ENCODE measurements around the gene CXCR3.
"Not testable (repeated sequence)": the region's sequence is repeated elsewhere in the genome, so short reads cannot be mapped to it uniquely, and the experiment has no call there.

Gene CXCR3

GRCh38 chrX:71636438-71637252, 18.3 kb upstream of the CXCR3 start:
- DNase-seq: no peak

GRCh38 chrX:71634366-71634765, 16.1 kb upstream of the CXCR3 start:
- no peak for DNase-seq

- no peak for DNase-seq
These were observed 14.8 kb upstream of the CXCR3 start for GRCh38 chrX:71632923-71633657.

- no peak for DNase-seq
These were observed 11.2 kb upstream of the CXCR3 start for GRCh38 chrX:71629467-71629866.

GRCh38 chrX:71627588-71628404, 9.5 kb upstream of the CXCR3 start:
- no peak for DNase-seq

GRCh38 chrX:71626576-71626975, 8.3 kb upstream of the CXCR3 start:
- DNase-seq: no peak

- DNase-seq: no peak
These were observed 7.2 kb upstream of the CXCR3 start for GRCh38 chrX:71625471-71625870.

GRCh38 chrX:71623714-71624113, 5.4 kb upstream of the CXCR3 start:
- DNase-seq: no peak

- no peak for DNase-seq
These were observed 4.5 kb upstream of the CXCR3 start for GRCh38 chrX:71622576-71623450.

- no peak for DNase-seq
These were observed 3.8 kb upstream of the CXCR3 start for GRCh38 chrX:71622032-71622575.

GRCh38 chrX:71621603-71622002, 3.3 kb upstream of the CXCR3 start:
- DNase-seq: no peak

GRCh38 chrX:71619986-71620385, 1.7 kb upstream of the CXCR3 start:
- no peak for DNase-seq

- DNase-seq: no peak
These were observed 882 bp upstream of the CXCR3 start for GRCh38 chrX:71619193-71619592.

GRCh38 chrX:71618787-71619186, 476 bp upstream of the CXCR3 start:
- no peak for DNase-seq

GRCh38 chrX:71617742-71618141, 569 bp downstream of the CXCR3 start:
- no peak for DNase-seq

GRCh38 chrX:71616672-71617529, 1.4 kb downstream of the CXCR3 start:
- no peak for DNase-seq

GRCh38 chrX:71615954-71616353, 2.4 kb downstream of the CXCR3 start:
- no peak for DNase-seq

- no peak for DNase-seq
These were observed 3.3 kb downstream of the CXCR3 start for GRCh38 chrX:71615056-71615455.

- no peak for DNase-seq
These were observed 6.1 kb downstream of the CXCR3 start for GRCh38 chrX:71612256-71612655.

GRCh38 chrX:71611736-71612135, 6.6 kb downstream of the CXCR3 start:
- DNase-seq: not testable (repeated sequence)

- DNase-seq: no peak
These were observed 9.1 kb downstream of the CXCR3 start for GRCh38 chrX:71609095-71609750.

Data from NCI-H526 treated with DMSO at 0.1 percent for 48 hours (cell line).